Measurements from ENCODE around the gene MTM1. TPM values are rescaled to one million over a fixed set of nuclear protein-coding genes. Genes with fewer than 3 reads are reported as not detected.

MTM1 gene
- total RNA-seq, 4 donors from 2014 or later, result 12.7 to 73.2 (median 44.7) TPM

- intact Hi-C loops (cut with DNase I; ENCODE audit: low total_unique reads), result no loop called here
- no peaks in the 10 kb centered on the region for H3K36me3 ChIP-seq
- in situ Hi-C loops (cut with MboI; ENCODE audit: low pct_ligation_motif_present in 1 of 4, low pct_unique_long_range_greater_than_20kb in 1 of 4, low sequenced_read_pairs in 3 of 4), result no loop called here
- H3K27ac ChIP-seq, result no peak overlapping the region
- 73% methylated on average over 5 of the region's 5 CpGs; no CpG with 5 or more reads in 1 of the 2 donors for WGBS, 2 donors (ENCODE audit: low coverage in 1 of 2)
- no peaks in the 10 kb centered on the region for H3K9me3 ChIP-seq
- no peak overlapping the region for H3K4me3 ChIP-seq
- TF ChIP-seq POLR2A (IDR thresholded peaks at IDR 0.05), result no peak
- no peak for TF ChIP-seq CTCF (IDR thresholded peaks at IDR 0.05)
- TF ChIP-seq EP300 (IDR thresholded peaks at IDR 0.05; ENCODE audit: low read depth), result no peak
- TF ChIP-seq POLR2AphosphoS5 (IDR thresholded peaks at IDR 0.05), result no peak
- DNase-seq, result no peak
- peaks cover 0 to 5% (median 0%) of the 10 kb centered on the region in 4 donors for H3K4me1 ChIP-seq
- H3K27me3 ChIP-seq, result no peaks in the 10 kb centered on the region
These were observed 2.9 kb upstream of the MTM1 start for GRCh38 chrX:150565551-150565950.

GRCh38 chrX:150566734-150567182, 1.7 kb upstream of the MTM1 start:
- no peak for DNase-seq
- Histone ChIP-seq H3K27me3 (no peaks in the 10 kb centered on the region), H3K9me3 (no peaks in the 10 kb centered on the region), H3K4me3 (no peak overlapping the region), H3K27ac (no peak overlapping the region), H3K36me3 (no peaks in the 10 kb centered on the region), H3K4me1 (peaks cover 0 to 9% (median 6%) of the 10 kb centered on the region in 4 donors)
- TF ChIP-seq CTCF (IDR thresholded peaks at IDR 0.05), result no peak
- TF ChIP-seq POLR2AphosphoS5 (IDR thresholded peaks at IDR 0.05), result no peak
- TF ChIP-seq POLR2A (IDR thresholded peaks at IDR 0.05), result no peak
- intact Hi-C loops (cut with DNase I; ENCODE audit: low total_unique reads) (no loop called here), in situ Hi-C loops (cut with MboI; ENCODE audit: low pct_ligation_motif_present in 1 of 4, low pct_unique_long_range_greater_than_20kb in 1 of 4, low sequenced_read_pairs in 3 of 4) (no loop called here)
- WGBS, 2 donors (ENCODE audit: low coverage in 1 of 2), result 59% methylated on average over 3 of the region's 3 CpGs; no CpG with 5 or more reads in 1 of the 2 donors

DNA sequence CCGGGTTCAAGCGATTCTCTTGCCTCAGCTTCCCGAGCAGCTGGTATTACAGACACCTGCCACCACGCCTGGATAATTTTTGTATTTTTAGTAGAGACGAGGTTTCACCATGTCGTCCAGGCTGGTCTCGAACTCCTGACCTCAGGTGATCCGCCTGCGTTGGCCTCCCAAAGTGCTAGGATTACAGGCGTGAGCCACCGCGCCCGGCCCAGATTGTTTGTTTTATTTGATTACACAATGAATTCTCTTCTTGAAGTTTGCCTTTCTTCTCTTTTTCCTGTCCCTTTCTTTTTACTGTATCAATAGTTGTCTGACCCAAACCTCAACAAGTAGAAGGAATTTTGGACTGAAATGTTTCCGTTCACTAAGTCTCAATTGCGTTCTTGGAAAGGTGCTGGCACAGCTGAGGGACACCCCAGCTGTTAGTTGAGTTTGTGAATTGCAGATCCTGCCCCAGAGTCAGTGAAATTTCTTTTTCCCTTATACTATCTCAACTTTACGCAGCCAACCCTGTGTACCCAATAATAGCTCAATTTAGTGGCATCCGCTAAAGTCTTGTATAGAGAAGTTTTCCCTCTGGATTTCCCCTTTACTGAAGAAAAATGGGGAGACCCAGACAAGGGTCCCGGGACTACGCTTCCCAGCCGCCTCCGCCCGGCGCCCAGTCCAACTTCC, 639 bp upstream of the MTM1 start:
- H3K27me3 ChIP-seq, result no peaks in the 10 kb centered on the region
- intact Hi-C loops (cut with DNase I; ENCODE audit: low total_unique reads), result no loop called here
- peak overlapping the region; percentile 57 to 92 (median 69) for H3K27ac ChIP-seq
- DNase-seq, result no peak
- H3K4me3 ChIP-seq, result peak overlapping the region in 1 of 4 donors; percentile 33
- in situ Hi-C loops (cut with MboI; ENCODE audit: low pct_ligation_motif_present in 1 of 4, low pct_unique_long_range_greater_than_20kb in 1 of 4, low sequenced_read_pairs in 3 of 4), result no loop called here
- TF ChIP-seq CTCF (IDR thresholded peaks at IDR 0.05) (no peak), POLR2AphosphoS5 (IDR thresholded peaks at IDR 0.05) (no peak), EP300 (IDR thresholded peaks at IDR 0.05; ENCODE audit: low read depth) (no peak), POLR2A (IDR thresholded peaks at IDR 0.05) (no peak)
- H3K36me3 ChIP-seq, result no peaks in the 10 kb centered on the region
- peaks cover 0 to 17% (median 11%) of the 10 kb centered on the region in 4 donors for H3K4me1 ChIP-seq
- 20 to 68% methylated on average over 2 to 23 of the region's 23 CpGs for WGBS, 2 donors (ENCODE audit: low coverage in 1 of 2)
- H3K9me3 ChIP-seq, result no peaks in the 10 kb centered on the region

- intact Hi-C loops (cut with DNase I; ENCODE audit: low total_unique reads) (no loop called here), in situ Hi-C loops (cut with MboI; ENCODE audit: low pct_ligation_motif_present in 1 of 4, low pct_unique_long_range_greater_than_20kb in 1 of 4, low sequenced_read_pairs in 3 of 4) (no loop called here)
- TF ChIP-seq POLR2AphosphoS5 (IDR thresholded peaks at IDR 0.05) (peak in 1 of 3 donors; percentile 41), CTCF (IDR thresholded peaks at IDR 0.05) (no peak)
- Histone ChIP-seq H3K4me3 (peak overlapping the region; percentile 55 to 80 (median 70)), H3K27me3 (no peaks in the 10 kb centered on the region), H3K9me3 (no peaks in the 10 kb centered on the region), H3K27ac (peak overlapping the region; percentile 92 to 97 (median 93)), H3K4me1 (peaks cover 0 to 30% (median 19%) of the 10 kb centered on the region in 4 donors), H3K36me3 (no peaks in the 10 kb centered on the region)
- DNase-seq, result peak; percentile 47
- 59% methylated on average over 17 of the region's 17 CpGs; no CpG with 5 or more reads in 1 of the 2 donors for WGBS, 2 donors (ENCODE audit: low coverage in 1 of 2)
These were observed 695 bp downstream of the MTM1 start for GRCh38 chrX:150569155-150569477.
